Measurements from ENCODE around the gene C9orf78. TPM values are rescaled to one million over a fixed set of nuclear protein-coding genes. Genes with fewer than 3 reads are reported as not detected.

C9orf78 gene
- total and polyA plus RNA-seq, 2 experiments from 2014 or later = 34.4 to 84.6 TPM

DNA sequence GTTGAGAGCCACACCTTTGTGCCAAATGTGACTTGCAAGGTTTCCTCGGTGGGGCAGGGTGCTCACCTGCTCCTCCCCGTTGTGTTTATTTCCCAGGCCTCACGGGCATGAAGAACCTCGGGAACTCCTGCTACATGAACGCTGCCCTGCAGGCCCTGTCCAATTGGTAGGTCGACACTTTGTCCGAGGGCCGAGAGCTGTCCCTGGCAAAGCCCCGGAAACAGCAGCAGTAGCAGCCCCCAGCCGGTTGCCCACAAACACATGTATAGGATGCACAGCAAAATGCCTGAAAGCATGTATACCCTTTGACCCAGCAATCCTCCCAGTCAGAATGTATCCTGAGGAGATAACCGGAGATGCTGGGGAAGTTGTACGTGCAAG, 26.4 kb upstream of the C9orf78 start:
- Histone ChIP-seq H3K79me2 (replicated peaks; ENCODE audit: insufficient read depth) (no peaks in the 10 kb centered on the region), H3K27me3 (ENCODE audit: insufficient read depth) (no peaks in the 10 kb centered on the region), H3F3A (replicated peaks; ENCODE audit: low read depth) (no peaks in the 10 kb centered on the region), H3K4me1 (ENCODE audit: insufficient read depth) (no peaks in the 10 kb centered on the region), H4K20me1 (replicated peaks; ENCODE audit: insufficient read depth) (no peaks in the 10 kb centered on the region), H3K27ac (ENCODE audit: low read depth) (no peak overlapping the region), H3K9me2 (ENCODE audit: insufficient read depth) (no peaks in the 10 kb centered on the region), H3K4me3 (no peak overlapping the region), H3K36me3 (ENCODE audit: insufficient read depth) (no peaks in the 10 kb centered on the region), H3K4me2 (no peak overlapping the region), H2AFZ (no peak overlapping the region)
- Mint-ChIP-seq H3K27me3 (ENCODE audit: insufficient read depth, low read depth, poor library complexity) (no peaks in the 10 kb centered on the region), H3K27ac (no peak overlapping the region), H3K4me1 (no peaks in the 10 kb centered on the region), H3K9me3 (no peaks in the 10 kb centered on the region; the same call in 2 of the 3 replicates), H3K36me3 (ENCODE audit: low read depth) (peaks cover 28% of the 10 kb centered on the region; the same call in 2 of the 3 replicates), H3K4me3 (no peak overlapping the region)
- DNase-seq (ENCODE audit: low spot score) (no peak), ATAC-seq (no peak)
- no peak for TF ChIP-seq EZH2 (IDR thresholded peaks at IDR 0.05; ENCODE audit: low read depth, unreplicated experiment)
- TF ChIP-seq, protein P1, sequence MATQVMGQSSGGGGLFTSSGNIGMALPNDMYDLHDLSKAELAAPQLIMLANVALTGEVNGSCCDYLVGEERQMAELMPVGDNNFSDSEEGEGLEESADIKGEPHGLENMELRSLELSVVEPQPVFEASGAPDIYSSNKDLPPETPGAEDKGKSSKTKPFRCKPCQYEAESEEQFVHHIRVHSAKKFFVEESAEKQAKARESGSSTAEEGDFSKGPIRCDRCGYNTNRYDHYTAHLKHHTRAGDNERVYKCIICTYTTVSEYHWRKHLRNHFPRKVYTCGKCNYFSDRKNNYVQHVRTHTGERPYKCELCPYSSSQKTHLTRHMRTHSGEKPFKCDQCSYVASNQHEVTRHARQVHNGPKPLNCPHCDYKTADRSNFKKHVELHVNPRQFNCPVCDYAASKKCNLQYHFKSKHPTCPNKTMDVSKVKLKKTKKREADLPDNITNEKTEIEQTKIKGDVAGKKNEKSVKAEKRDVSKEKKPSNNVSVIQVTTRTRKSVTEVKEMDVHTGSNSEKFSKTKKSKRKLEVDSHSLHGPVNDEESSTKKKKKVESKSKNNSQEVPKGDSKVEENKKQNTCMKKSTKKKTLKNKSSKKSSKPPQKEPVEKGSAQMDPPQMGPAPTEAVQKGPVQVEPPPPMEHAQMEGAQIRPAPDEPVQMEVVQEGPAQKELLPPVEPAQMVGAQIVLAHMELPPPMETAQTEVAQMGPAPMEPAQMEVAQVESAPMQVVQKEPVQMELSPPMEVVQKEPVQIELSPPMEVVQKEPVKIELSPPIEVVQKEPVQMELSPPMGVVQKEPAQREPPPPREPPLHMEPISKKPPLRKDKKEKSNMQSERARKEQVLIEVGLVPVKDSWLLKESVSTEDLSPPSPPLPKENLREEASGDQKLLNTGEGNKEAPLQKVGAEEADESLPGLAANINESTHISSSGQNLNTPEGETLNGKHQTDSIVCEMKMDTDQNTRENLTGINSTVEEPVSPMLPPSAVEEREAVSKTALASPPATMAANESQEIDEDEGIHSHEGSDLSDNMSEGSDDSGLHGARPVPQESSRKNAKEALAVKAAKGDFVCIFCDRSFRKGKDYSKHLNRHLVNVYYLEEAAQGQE (IDR thresholded peaks at IDR 0.05; ENCODE audit: unreplicated experiment) = no peak
- TF ChIP-seq STAT1 (IDR thresholded peaks at IDR 0.05; ENCODE audit: unreplicated experiment) = no peak
- no peak for TF ChIP-seq JUNB (IDR thresholded peaks at IDR 0.05; ENCODE audit: unreplicated experiment)
- TF ChIP-seq EZH2phosphoT487 (IDR thresholded peaks at IDR 0.05; ENCODE audit: unreplicated experiment) = no peak
- no peak for TF ChIP-seq CREB1 (CRISPR knock-in tag; IDR thresholded peaks at IDR 0.05; ENCODE audit: low read depth)
- TF ChIP-seq, protein P2, sequence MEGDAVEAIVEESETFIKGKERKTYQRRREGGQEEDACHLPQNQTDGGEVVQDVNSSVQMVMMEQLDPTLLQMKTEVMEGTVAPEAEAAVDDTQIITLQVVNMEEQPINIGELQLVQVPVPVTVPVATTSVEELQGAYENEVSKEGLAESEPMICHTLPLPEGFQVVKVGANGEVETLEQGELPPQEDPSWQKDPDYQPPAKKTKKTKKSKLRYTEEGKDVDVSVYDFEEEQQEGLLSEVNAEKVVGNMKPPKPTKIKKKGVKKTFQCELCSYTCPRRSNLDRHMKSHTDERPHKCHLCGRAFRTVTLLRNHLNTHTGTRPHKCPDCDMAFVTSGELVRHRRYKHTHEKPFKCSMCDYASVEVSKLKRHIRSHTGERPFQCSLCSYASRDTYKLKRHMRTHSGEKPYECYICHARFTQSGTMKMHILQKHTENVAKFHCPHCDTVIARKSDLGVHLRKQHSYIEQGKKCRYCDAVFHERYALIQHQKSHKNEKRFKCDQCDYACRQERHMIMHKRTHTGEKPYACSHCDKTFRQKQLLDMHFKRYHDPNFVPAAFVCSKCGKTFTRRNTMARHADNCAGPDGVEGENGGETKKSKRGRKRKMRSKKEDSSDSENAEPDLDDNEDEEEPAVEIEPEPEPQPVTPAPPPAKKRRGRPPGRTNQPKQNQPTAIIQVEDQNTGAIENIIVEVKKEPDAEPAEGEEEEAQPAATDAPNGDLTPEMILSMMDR (conservative IDR thresholded peaks at IDR 0.05; ENCODE audit: low read depth in 2 of 2) = no peak
- TF ChIP-seq ZNF114 (CRISPR knock-in tag; IDR thresholded peaks at IDR 0.05) = no peak
- no peak for TF ChIP-seq POLR2AphosphoS5 (IDR thresholded peaks at IDR 0.05; ENCODE audit: low read depth)
- TF ChIP-seq NANOG (IDR thresholded peaks at IDR 0.05; ENCODE audit: borderline replicate concordance) = no peak
- TF ChIP-seq, protein P3, sequence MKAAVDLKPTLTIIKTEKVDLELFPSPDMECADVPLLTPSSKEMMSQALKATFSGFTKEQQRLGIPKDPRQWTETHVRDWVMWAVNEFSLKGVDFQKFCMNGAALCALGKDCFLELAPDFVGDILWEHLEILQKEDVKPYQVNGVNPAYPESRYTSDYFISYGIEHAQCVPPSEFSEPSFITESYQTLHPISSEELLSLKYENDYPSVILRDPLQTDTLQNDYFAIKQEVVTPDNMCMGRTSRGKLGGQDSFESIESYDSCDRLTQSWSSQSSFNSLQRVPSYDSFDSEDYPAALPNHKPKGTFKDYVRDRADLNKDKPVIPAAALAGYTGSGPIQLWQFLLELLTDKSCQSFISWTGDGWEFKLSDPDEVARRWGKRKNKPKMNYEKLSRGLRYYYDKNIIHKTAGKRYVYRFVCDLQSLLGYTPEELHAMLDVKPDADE (IDR thresholded peaks at IDR 0.05) = no peak
- TF ChIP-seq ZNF331 (CRISPR knock-in tag; IDR thresholded peaks at IDR 0.05; ENCODE audit: low read depth) = no peak
- TF ChIP-seq, protein P4, sequence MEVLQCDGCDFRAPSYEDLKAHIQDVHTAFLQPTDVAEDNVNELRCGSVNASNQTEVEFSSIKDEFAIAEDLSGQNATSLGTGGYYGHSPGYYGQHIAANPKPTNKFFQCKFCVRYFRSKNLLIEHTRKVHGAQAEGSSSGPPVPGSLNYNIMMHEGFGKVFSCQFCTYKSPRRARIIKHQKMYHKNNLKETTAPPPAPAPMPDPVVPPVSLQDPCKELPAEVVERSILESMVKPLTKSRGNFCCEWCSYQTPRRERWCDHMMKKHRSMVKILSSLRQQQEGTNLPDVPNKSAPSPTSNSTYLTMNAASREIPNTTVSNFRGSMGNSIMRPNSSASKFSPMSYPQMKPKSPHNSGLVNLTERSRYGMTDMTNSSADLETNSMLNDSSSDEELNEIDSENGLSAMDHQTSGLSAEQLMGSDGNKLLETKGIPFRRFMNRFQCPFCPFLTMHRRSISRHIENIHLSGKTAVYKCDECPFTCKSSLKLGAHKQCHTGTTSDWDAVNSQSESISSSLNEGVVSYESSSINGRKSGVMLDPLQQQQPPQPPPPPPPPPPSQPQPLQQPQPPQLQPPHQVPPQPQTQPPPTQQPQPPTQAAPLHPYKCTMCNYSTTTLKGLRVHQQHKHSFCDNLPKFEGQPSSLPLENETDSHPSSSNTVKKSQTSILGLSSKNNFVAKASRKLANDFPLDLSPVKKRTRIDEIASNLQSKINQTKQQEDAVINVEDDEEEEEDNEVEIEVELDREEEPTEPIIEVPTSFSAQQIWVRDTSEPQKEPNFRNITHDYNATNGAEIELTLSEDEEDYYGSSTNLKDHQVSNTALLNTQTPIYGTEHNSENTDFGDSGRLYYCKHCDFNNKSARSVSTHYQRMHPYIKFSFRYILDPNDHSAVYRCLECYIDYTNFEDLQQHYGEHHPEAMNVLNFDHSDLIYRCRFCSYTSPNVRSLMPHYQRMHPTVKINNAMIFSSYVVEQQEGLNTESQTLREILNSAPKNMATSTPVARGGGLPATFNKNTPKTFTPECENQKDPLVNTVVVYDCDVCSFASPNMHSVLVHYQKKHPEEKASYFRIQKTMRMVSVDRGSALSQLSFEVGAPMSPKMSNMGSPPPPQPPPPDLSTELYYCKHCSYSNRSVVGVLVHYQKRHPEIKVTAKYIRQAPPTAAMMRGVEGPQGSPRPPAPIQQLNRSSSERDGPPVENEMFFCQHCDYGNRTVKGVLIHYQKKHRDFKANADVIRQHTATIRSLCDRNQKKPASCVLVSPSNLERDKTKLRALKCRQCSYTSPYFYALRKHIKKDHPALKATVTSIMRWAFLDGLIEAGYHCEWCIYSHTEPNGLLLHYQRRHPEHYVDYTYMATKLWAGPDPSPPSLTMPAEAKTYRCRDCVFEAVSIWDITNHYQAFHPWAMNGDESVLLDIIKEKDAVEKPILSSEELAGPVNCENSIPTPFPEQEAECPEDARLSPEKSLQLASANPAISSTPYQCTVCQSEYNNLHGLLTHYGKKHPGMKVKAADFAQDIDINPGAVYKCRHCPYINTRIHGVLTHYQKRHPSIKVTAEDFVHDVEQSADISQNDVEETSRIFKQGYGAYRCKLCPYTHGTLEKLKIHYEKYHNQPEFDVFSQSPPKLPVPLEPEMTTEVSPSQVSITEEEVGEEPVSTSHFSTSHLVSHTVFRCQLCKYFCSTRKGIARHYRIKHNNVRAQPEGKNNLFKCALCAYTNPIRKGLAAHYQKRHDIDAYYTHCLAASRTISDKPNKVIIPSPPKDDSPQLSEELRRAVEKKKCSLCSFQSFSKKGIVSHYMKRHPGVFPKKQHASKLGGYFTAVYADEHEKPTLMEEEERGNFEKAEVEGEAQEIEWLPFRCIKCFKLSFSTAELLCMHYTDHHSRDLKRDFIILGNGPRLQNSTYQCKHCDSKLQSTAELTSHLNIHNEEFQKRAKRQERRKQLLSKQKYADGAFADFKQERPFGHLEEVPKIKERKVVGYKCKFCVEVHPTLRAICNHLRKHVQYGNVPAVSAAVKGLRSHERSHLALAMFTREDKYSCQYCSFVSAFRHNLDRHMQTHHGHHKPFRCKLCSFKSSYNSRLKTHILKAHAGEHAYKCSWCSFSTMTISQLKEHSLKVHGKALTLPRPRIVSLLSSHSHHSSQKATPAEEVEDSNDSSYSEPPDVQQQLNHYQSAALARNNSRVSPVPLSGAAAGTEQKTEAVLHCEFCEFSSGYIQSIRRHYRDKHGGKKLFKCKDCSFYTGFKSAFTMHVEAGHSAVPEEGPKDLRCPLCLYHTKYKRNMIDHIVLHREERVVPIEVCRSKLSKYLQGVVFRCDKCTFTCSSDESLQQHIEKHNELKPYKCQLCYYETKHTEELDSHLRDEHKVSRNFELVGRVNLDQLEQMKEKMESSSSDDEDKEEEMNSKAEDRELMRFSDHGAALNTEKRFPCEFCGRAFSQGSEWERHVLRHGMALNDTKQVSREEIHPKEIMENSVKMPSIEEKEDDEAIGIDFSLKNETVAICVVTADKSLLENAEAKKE (CRISPR knock-in tag; IDR thresholded peaks at IDR 0.05) = no peak
